ENCODE results near the gene HOXB8. TPM values are rescaled to one million over a fixed set of nuclear protein-coding genes. Genes with fewer than 3 reads are reported as not detected.

Gene HOXB8
- total and polyA plus RNA-seq, 2 donors (not counting 3 experiments of a cell fraction or from before 2014, with no cell fraction given) = 1.7 to 2.4 TPM

DNA sequence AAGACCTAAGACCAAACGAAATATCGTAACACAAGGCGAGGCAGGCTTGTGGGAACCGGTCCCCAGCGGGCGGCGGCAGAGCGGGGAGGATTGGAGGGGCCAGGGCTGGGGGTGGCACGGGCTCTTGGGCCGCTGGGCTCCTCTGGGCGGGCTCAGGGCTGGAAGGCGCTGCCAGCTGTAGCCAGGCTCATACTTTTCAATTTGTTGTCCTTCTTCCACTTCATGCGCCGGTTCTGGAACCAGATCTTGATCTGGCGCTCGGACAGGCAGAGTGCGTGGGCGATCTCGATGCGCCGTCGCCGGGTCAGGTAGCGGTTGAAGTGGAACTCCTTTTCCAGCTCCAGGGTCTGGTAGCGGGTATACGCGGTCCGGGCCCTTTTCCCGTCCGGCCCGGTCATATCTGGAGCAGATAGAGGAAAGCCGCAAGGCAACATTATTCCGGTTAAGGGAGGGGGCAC lies 23.0 kb downstream of the HOXB8 start:
- Histone ChIP-seq H3K36me3 (ENCODE audit: control insufficient read depth in 2 of 2, extremely low read depth in 1 of 2, insufficient read depth in 2 of 2, low read length in 2 of 2) (peaks cover 3 to 11% of the 10 kb centered on the region in 2 experiments), H3K9me3 (replicated peaks; ENCODE audit: control insufficient read depth, insufficient read depth, low read length) (no peaks in the 10 kb centered on the region), H3K4me2 (ENCODE audit: insufficient read depth, low read length) (no peak overlapping the region), H2AFZ (ENCODE audit: low read depth, low read length) (no peak overlapping the region), H4K20me1 (replicated peaks; ENCODE audit: control insufficient read depth, extremely low read depth, insufficient read depth, low read length) (no peaks in the 10 kb centered on the region), H3K79me2 (ENCODE audit: control insufficient read depth, insufficient read depth, low read length) (peaks cover 26% of the 10 kb centered on the region), H3K4me1 (ENCODE audit: control insufficient read depth, extremely low read depth, insufficient read depth, low read length) (peaks cover 30% of the 10 kb centered on the region), H3K27me3 (ENCODE audit: control insufficient read depth in 2 of 2, insufficient read depth in 2 of 2, low read length in 2 of 2) (no peaks in the 10 kb centered on the region), H3K9me1 (replicated peaks; ENCODE audit: control insufficient read depth, extremely low read depth, insufficient read depth, low read length) (no peaks in the 10 kb centered on the region), H3K9ac (replicated peaks; ENCODE audit: extremely low read depth, insufficient read depth, low read length) (no peak overlapping the region), H3K27ac (ENCODE audit: insufficient read depth, low read depth, low read length) (no peak overlapping the region), H3K4me3 (replicated peaks in 1 of 3; ENCODE audit: insufficient read depth in 1 of 3, low read depth in 1 of 3, low read length in 3 of 3) (no peak overlapping the region)
- ChIA-PET CTCF (interaction anchor here (0.6 to 4.2 kb wide), 12 partner anchors 35 to 333 kb away, joined by 3 to 31 read pairs (median 6); no protein-coding TSS in a partner anchor), POLR2A (interaction anchor here (0.6 kb wide), 1 partner anchor 12 kb away, joined by 6 read pairs; no protein-coding TSS in a partner anchor)
- no TSS peak for BruUV-seq (replicated peaks)
- intact Hi-C loops (cut with micrococcal nuclease) = no loop called here
- no peak for FAIRE-seq
- no peak for TF ChIP-seq POLR2A (IDR thresholded peaks at IDR 0.05; ENCODE audit: low read depth, low read length)
- TF ChIP-seq FOS (IDR thresholded peaks at IDR 0.05; ENCODE audit: borderline replicate concordance, insufficient read depth, low read length) = no peak
- TF ChIP-seq, protein P1, sequence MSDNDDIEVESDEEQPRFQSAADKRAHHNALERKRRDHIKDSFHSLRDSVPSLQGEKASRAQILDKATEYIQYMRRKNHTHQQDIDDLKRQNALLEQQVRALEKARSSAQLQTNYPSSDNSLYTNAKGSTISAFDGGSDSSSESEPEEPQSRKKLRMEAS (IDR thresholded peaks at IDR 0.05; ENCODE audit: insufficient read depth, insufficient read length) = no peak
- no peak for DNase-seq (ENCODE audit: low read depth, low spot score)
- dilution Hi-C loops (cut with MboI; ENCODE audit: extremely low pct_ligation_motif_present, low sequenced_read_pairs) = no loop called here

DNA sequence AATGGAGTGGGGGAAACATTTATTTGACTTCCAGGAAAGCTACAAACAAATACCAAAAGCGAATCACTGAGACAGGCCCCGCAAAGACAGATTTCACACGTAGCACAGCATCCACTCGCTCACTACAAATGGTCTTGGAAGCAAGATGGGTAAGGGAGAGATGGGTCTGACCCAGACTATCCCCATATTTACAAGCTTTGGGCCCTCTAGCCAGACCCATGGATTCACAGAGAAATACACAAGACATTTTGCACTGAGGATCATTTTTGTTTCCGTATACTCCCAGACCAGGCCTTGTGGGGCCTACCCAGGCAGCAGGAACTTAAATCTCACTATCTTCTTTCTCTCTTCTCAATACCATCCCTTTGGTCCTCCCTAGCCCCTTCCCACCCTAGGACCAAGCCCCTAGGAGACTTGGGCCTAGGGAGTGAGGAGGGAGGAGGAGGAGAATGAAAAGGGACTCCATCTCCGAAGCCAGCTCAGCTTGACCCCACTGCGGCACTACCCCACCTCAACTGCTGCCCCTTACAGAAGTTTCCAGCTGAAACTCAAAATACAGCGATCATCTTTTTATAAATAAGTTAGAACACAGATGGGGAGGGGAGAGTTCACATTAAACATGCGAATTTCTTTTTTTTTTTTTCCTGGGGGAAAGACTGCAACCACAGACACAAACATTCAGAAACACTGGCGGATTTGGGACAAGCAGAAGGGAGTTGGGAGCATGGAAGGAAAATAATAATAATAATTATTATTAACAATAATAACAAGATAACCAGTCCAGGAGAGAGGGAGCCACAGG lies 23.6 kb downstream of the HOXB8 start:
- DNase-seq (ENCODE audit: low read depth, low spot score) (no peak), FAIRE-seq (no peak)
- Histone ChIP-seq H3K4me1 (ENCODE audit: control insufficient read depth, extremely low read depth, insufficient read depth, low read length) (peaks cover 34% of the 10 kb centered on the region), H3K4me2 (ENCODE audit: insufficient read depth, low read length) (no peak overlapping the region), H3K27me3 (ENCODE audit: control insufficient read depth in 2 of 2, insufficient read depth in 2 of 2, low read length in 2 of 2) (no peaks in the 10 kb centered on the region), H3K9ac (replicated peaks; ENCODE audit: extremely low read depth, insufficient read depth, low read length) (no peak overlapping the region), H3K4me3 (replicated peaks in 1 of 3; ENCODE audit: insufficient read depth in 1 of 3, low read depth in 1 of 3, low read length in 3 of 3) (no peak overlapping the region), H3K27ac (ENCODE audit: insufficient read depth, low read depth, low read length) (no peak overlapping the region), H3K9me1 (replicated peaks; ENCODE audit: control insufficient read depth, extremely low read depth, insufficient read depth, low read length) (no peaks in the 10 kb centered on the region), H4K20me1 (replicated peaks; ENCODE audit: control insufficient read depth, extremely low read depth, insufficient read depth, low read length) (no peaks in the 10 kb centered on the region), H2AFZ (ENCODE audit: low read depth, low read length) (no peak overlapping the region), H3K79me2 (ENCODE audit: control insufficient read depth, insufficient read depth, low read length) (peaks cover 25% of the 10 kb centered on the region), H3K36me3 (ENCODE audit: control insufficient read depth in 2 of 2, extremely low read depth in 1 of 2, insufficient read depth in 2 of 2, low read length in 2 of 2) (peaks cover 3 to 11% of the 10 kb centered on the region in 2 experiments), H3K9me3 (replicated peaks; ENCODE audit: control insufficient read depth, insufficient read depth, low read length) (no peaks in the 10 kb centered on the region)
- POLR2A ChIA-PET = no interaction called here
- no peak for TF ChIP-seq EZH2 (IDR thresholded peaks at IDR 0.05; ENCODE audit: borderline replicate concordance, low read depth, low read length, severe bottlenecking)
- TF ChIP-seq, protein P1 (IDR thresholded peaks at IDR 0.05; ENCODE audit: insufficient read depth, insufficient read length) = no peak
- TF ChIP-seq POLR2AphosphoS5 (IDR thresholded peaks at IDR 0.05; ENCODE audit: insufficient read depth, low read depth, low read length) = no peak
- no peak for TF ChIP-seq JUN (IDR thresholded peaks at IDR 0.05; ENCODE audit: borderline replicate concordance, insufficient read depth, insufficient read length, low read depth)
- TF ChIP-seq, protein P2, sequence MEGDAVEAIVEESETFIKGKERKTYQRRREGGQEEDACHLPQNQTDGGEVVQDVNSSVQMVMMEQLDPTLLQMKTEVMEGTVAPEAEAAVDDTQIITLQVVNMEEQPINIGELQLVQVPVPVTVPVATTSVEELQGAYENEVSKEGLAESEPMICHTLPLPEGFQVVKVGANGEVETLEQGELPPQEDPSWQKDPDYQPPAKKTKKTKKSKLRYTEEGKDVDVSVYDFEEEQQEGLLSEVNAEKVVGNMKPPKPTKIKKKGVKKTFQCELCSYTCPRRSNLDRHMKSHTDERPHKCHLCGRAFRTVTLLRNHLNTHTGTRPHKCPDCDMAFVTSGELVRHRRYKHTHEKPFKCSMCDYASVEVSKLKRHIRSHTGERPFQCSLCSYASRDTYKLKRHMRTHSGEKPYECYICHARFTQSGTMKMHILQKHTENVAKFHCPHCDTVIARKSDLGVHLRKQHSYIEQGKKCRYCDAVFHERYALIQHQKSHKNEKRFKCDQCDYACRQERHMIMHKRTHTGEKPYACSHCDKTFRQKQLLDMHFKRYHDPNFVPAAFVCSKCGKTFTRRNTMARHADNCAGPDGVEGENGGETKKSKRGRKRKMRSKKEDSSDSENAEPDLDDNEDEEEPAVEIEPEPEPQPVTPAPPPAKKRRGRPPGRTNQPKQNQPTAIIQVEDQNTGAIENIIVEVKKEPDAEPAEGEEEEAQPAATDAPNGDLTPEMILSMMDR (IDR thresholded peaks at IDR 0.05; ENCODE audit: extremely low read depth in 1 of 2, insufficient read depth in 1 of 2, low read depth in 1 of 2, low read length in 2 of 2) = no peak
- no peak for TF ChIP-seq FOS (IDR thresholded peaks at IDR 0.05; ENCODE audit: borderline replicate concordance, insufficient read depth, low read length)
- no peak for TF ChIP-seq MYC (IDR thresholded peaks at IDR 0.05; ENCODE audit: low read depth, low read length)
- no peak for TF ChIP-seq POLR2A (IDR thresholded peaks at IDR 0.05; ENCODE audit: low read depth, low read length)
- no peak for TF ChIP-seq GATA2 (IDR thresholded peaks at IDR 0.05; ENCODE audit: insufficient read depth, insufficient read length, low read depth, low read length)
- CTCF ChIA-PET = interaction anchor here (1.4 to 2.4 kb wide), 4 partner anchors 100 to 328 kb away, joined by 3 to 11 read pairs (median 6); no protein-coding TSS in a partner anchor
- BruUV-seq (replicated peaks) = no TSS peak
- dilution Hi-C loops (cut with MboI; ENCODE audit: extremely low pct_ligation_motif_present, low sequenced_read_pairs) (no loop called here), intact Hi-C loops (cut with micrococcal nuclease) (no loop called here)
